GM19025 (cell line): ENCODE measurements around the gene HES6.

Experiments
- ATAC-seq: cut with Tn5 transposase; IDR thresholded peaks from one replicate; pipeline ENCODE4 v1.9.1; 2021; ENCODE audit warnings: mild to moderate bottlenecking, low read depth, moderate library complexity; ENCODE audit not compliant: unreplicated experiment

The HES6 gene

DNA sequence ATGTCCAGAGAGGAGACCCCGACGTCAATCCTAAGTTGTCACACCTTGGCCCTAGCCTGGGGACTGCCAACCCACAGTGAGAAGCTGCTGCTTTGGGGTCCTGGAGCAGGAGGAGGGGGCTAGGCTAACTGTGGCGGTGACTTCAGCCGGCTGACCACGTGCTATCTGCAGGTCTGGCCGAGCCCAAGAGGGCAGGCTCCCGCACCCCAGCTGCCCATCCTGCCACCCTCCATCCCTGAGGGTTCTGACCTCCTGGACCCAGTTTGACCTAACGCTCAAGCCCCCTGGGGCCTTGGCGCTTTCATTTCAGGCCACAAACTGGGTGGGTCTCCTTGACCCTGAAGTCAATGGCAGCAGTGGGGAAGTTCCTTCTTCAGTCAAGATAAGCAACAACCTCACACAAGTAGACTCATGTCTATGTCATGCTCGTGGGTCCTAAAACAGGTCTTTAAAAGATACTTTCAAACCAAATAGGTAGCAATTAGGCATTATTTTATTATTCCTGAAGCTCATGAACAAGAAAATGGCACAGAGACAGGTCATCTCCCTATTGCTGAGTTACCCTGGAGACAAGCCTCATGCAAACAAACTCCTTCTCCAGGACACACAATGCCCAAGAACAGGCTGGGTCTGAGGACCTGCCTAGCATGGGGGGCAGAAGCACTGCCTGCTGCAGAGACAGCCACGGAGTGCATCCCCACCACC is 2.3 kb downstream of the HES6 start:
- ATAC-seq: no peak

DNA sequence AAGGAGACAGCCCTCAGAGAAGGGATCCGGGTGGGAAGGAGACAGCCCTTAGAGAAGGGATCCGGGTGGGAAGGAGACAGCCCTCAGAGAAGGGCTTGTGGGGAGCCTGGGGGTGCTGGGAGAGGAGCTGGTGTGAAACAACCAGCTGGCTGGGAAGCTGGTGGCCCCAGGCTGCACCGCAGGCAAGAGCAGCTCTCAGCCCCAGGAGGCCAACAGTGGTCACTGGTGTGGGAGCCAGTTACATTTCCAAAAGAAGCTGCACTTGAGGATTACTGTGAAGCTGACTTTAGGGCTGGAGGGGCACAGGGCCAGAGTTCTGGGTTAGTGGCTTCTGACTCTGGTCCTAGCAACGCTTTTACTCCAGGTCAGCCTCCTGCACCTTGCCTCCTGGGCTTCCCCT is 3.3 kb downstream of the HES6 start:
- no peak for ATAC-seq

DNA sequence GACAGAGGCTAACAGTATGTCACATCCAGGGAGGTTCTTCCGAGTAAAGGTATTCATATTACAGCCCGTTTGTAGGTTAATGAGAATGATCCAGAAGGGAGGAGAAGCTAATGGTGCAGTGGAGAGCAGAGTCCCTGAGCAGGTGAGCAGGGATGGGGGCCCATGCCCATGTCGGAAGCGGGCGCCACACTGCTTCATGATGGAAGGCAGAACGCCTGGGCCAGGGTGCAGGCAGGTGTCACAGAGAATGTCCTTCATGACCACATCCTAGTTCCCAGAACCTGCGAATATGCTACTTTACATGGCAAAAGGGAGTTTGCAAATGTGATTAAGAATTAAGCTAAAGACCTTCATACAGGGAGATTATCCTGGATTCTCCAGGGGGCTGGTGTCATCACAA is 4.0 kb downstream of the HES6 start:
- ATAC-seq: no peak

DNA sequence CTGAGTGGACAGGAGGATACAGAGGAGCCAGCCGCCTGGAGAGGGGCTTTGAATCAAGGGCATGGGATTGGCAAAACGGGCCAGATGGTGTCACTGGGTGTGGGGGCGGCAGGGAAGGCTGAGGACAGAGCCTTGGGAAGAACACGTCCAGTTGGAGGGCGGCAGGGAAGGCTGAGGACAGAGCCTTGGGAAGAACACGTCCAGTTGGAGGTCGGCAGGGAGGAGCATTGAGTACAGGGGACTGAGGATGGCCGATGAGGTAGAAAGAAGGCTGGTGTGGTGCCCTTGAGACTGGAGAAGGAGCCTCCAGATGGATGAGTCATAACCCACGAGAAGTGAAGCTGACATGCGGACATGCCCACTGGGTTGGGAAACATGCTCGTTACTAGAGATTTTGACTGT is 4.5 kb downstream of the HES6 start:
- no peak for ATAC-seq

DNA sequence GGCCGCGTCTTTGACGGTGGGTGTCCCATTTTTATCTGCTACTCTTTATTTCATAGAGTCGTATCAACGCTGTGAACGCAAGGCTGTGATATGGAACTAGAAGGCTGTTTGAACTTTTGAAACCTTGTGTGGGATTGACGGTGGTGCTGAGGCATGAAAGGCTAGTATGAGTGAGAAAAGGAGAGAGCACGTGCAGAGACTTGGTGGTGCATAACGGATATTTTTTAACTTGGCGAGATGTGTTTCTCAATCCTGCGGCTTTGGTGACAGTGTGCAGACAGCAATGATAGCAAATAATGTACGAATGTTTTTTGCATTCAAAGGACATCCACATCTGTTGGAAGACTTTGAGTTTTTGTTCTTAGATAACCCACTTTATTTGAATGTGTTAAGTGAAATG is 6.2 kb downstream of the HES6 start:
- no peak for ATAC-seq

DNA sequence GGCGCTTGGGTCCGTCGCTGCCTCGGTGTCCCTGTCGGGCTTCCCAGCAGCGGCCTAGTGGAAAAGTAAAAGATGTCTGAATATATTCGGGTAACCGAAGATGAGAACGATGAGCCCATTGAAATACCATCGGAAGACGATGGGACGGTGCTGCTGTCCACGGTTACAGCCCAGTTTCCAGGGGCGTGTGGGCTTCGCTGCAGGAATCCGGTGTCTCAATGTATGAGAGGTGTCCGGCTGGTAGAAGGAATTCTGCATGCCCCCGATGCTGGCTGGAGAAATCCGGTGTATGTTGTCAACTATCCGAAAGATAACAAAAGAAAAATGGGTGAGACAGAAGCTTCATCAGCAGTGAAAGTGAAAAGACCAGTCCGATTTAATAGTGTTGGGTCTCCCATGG is 8.0 kb downstream of the HES6 start:
- ATAC-seq: no peak

DNA sequence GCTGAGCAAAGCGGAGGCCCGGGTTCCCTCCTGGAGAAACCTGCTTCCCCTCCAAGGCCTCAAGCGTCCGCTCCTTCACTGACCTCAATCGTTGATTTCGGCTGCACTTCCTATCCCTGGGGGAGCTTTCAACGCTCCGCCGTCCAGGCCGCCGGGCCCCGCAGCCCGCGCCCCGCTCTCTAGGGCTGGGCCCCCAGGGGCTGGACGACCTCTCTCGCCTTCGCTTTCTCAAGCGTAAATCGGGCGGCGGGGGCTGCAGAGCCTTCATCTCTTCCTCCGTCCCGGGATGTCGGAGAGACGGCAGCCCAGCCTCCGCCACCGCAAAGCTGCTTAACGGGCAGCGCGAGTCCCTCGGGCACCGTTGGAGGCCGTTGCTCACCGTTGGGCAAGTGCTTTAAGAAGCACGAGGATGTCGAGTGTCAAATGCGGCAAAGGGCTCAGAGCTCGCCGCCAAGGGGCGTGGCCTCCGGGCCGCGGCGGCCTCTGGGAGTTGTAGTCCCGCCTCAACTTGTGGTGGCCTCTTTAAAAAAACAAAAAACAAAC is 8.5 kb downstream of the HES6 start:
- peak; percentile 64 for ATAC-seq

DNA sequence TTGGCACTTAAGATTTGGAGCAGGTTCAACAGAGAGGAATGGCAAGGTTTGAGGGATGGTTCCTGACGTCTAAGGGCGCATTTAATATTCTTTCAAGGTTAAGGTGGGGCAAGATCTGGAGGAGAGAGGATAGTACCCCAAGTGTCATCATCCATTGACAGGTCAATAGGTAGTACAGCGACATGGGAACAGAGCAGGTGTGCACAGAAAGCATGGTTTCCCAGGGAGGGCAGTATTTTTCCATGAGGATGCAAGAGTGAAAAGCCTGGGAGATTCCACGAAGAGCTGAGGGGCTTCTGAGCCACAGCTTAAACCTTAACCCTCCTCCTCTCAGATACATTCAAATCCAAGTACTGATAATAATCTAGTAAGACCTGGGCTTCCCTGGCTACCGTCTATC is 9.1 kb downstream of the HES6 start:
- ATAC-seq: no peak

DNA sequence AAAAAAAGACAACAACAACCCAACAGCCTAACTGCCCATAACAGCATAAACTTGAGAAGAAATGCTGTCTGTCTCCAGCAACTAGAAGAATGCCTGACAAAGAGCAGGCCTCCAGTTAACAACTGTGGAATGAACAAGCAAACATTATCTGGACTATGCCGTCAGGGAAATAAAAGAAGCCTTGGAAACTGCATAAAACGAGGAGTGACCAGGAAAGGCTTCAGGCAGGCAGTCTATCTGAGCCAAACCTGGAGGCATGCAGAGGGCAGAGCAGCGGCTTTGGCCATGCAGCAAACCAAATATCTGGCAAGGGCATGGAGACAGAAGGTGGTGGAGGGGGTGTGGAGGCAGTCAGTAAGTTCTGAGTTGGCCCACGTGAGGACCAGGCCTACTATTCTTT is 11.1 kb downstream of the HES6 start:
- ATAC-seq: no peak

DNA sequence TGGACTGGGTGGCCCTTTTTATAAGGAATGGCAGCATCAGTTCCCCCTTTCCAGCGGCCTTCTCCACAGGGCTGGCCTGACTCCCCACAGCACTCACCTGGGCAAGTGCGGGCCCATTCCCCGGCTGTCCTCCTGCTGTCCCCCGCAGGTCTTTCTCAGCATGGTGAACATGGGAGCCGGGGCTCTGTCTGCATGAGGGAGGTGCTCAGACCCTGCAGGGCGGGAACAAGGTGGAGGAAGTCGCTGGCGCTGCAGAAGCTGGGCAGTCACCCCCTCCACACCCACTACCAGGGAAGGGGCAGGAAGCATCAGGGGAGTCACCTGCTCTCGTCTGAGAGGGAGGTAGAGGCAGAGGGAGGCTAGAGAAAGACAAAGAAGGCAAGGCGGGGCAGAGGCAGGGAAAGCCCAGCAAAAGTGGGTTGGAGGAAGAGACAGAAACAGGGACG is 12.2 kb downstream of the HES6 start:
- ATAC-seq: no peak

DNA sequence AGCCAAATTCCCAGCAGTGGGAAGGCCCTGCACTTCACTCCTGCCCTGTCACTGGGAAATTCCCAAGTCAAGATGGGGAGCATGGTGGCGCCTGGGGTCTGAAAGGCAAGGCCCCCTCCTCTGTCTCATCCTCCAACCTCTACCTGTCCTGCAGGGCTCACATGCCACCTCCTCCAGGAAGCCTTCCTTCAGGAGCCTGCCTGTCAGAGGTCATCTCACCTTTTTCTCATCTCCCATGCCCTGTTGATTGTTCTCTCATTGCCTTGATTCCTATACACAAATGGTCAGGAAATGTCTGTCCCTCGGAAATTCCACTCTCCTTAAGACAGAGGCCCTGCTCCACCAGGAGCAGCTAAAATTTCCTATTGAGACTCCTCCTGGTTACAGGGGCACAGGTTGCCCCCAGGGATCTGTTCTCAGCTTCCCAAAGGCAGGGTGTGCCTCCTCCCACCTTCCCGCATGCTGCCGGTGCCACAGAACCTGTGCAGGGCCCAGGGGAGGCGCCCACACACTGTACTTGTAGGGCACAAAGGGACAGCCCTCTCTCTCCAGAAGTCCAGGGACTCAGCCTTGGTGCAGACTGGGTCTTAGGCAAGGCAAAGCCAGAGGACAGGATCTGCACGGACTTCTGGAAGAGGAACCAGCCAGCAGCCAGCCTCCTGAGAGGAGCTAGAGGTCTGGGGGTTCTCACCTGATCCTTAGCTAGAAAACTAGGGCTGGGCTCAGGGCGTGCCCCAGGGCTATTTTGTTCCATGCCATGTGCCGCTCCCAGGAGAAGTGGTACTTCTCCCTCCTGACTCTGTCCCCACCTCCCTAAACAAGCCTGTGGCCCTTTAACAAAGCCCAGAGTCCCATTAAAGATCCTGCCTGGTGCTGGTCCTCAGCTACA is 12.9 kb downstream of the HES6 start:
- no peak for ATAC-seq

DNA sequence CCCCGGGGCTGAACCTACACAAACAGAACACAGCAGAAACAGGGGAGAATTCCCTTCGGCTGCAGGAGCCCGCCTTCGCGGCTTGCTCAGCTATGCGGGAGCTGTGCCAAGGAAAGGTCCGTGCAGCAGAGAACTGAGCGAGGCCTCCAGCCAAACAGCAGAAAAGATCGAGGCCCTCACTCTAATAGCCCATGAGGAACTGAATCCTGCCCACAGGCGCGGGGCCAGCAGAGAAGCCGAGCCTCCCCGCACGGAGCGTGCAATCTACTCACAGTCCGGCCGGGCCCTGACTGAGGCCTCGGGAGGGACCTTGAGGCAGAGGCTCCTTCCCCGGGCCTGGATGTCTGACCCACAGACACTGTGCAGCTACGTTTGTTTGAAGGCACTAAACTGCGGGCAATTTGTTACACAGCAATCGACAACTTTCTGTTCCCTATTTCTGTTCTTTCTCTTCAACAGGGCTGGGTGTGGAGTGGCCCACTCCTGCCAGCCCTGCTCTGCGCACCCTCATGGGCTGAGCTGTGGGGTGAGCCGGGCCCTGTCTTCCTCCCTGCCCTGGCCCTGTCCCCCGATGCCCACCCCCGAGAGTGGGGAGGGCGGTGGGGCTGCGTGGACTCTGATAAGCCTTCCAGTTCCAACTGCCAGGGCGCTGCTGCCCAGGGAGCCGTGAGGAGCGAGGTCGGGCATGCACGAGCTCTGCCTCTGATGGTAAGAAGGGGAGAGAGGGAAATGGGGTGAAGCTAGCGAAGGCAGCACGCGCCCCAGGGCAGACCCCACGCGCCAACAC is 13.7 kb downstream of the HES6 start:
- no peak for ATAC-seq

DNA sequence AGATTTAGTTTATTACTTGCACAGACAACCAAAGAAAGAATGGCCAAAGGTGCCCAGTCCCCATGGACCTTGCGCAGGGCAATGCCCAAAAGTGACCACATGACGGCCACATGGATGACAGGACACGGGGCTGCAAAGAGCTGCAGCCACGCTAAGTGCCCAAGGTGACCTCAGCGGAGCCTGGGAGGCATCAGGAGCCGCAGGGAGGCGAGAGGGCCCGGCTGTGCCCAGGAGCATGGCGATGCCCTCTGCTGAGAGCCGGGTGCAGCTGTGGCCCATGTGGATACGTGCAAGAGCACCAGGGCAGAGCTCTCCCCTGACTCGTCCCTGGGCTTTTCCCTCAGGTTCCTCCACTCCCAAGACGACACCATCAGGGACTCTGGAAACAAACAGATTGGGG is 14.7 kb downstream of the HES6 start:
- no peak for ATAC-seq

DNA sequence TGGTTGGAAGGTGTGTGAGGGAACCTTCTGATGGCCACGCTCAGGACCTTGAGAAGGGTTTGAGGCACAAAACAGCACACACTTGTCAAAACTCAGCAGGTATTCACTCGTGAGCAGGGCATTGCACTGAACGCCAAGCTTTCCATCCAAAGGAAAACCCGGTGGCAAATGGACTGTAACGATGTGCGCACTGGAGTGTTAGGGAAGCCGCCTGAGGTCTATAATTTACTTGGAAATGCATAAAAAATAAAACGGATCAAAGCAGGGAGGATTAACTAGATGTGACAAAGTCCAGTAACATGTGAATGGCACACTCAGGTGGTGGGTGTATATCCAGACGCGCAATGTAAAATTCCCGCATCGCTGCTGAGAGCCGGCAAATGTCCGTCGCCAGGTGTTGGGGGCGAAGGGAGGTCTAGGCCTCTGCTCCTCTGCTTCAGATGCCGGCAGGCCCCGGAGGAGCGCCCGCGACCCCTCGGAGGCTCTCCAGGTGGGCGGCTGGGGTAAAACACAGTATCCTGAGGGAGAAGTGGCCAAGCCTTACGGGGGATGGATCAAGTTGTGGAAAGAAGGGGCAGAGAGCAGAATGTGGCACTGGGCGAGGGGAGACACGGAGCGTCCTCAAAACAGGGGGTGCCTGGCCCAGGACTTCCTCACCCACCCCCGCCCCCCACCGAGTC is 15.3 kb downstream of the HES6 start:
- ATAC-seq: no peak

DNA sequence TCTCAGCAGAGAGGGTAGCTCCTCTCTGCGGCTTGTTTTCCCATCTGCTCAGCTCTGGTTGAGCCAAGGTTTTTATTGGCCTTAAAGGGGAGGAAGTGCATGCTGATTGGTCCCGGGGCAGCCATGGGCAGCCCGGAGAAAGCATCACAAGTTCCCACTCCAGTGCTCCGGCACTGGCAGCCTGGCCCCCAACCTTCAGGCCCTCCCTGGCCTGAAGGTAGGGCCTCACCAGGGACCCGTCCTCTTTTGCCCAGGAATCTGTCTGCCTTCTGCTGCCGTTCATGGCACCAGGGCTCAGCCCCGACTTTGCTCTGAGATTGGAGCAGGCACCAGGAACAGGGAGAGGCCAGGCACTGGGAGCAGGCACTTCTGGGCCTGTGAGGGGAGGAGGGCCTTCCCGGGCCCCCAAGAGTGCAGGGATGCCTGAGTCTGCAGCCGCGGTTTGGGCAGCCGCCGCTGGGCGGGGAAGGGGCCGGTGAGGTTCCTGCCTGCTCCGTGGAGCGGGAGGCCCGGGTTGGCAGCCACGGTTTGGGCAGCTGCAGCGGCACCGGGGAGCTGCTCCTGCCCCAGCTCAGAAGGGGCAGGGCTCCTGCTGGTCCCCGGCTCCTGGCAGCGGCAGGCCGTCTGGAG is 18.8 kb downstream of the HES6 start:
- no peak for ATAC-seq

DNA sequence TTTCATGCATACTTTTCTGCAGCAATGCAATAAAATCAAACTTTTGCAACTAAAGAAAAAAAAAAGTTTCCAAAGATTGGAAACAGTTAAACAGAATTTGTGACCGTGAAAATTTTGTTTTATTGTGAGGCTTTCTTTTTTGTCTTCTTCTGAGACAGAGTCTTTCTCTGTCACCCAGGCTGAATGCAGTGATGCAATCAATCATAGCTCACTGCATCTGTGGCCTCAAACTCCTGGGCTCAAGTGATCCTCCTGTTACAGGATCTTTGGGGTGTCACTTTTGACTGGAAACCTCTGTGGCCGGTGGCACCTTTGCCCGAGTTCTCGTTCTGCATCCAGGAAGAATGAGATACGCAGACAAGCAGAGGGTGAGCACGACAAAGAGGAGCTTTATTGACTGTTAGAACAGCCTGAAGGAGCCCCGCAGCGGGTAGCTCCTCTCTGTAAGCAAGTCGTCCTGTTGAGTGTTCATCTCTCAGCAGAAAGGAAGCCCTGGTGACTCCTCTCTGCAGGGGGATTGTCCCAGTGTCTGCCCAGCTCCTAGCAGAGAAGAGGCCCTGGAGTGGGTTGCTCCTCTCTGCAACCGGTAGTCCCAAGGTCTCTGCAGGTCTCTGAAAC is 19.5 kb downstream of the HES6 start:
- ATAC-seq: no peak

DNA sequence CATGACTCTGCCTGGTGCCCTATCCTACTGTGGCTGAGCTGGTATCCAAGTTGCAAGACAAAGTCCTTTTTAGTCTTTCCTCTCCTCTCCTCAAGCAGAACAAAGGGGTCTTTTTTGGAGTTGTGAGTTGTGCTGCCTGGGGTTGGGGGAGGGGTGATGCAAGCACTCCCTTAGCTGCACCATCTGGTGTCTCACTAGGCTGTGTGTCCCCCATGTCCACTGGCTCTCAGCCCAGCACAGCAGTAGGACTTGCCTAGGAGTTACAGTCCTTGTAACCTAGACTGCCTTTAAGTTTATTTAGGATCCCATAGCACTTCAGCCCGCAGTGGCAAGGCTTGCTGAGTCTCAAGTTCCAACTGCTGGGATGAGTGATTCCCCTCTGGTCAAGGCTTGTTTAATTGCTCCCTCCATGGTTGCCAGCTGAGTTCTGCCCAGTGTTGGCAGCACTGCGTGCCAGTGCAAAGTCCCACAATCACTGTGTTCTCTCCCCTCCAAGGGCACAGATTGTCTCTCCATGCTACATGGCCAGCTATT is 23.1 kb downstream of the HES6 start:
- no peak for ATAC-seq

DNA sequence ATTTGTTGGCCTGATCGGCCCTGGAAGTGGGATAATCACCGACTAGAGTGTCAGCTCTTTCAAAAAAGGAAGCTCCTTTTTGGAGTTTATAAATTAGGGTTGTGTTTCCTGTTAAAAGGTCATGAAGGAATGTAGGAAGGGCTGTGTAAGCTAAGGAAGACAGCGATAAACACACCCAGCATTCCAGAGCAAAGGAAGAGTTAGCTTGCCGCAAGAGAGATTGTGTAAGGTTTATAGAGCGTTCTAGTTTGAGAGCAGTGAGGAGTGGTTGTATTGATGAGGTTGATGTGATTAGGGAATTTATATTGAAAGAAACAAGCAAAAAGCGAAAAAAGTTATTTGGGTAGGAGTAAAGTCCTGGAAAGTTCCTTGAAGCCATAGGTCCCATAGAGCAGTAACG is 32.8 kb downstream of the HES6 start:
- ATAC-seq: no peak

DNA sequence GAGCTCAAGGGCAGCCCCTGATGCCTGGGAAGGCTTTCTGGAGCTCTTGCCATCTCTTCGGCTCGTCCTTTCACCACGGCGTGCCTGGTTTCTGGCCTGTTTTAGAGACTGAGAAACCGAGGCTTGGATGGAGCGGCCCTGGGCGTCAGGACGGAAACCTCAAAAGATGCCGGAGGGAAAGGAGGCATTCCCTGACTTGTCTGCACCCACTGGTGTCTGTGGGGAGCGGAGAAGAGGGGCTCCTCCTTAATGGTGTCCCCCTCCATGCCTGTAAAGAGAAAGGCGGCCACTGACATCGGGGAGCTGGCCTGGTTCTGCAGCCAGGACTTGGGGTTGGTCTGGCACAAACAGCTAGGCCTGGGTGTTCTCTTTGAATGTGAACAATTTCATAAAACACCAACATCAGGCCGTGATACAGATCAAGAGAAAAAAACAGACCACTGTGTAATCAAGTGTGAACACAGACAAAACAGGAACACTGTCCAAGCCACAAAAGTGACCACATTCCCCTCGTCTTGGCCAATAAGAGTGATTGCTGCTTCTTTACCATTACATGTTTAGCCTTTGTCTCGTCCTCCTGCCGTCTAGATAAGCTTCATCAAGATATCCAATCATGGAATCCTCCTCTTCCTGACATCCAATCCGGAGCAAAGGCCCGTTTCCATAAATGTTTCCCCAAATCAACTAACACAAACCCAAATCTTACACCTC is 35.7 kb downstream of the HES6 start:
- ATAC-seq: no peak
